Loucy (cell line): ENCODE measurements around the gene SLC27A1.

ENCODE experiments used
- H2AFZ ChIP-seq: fragments of 200-600 bp; sonication (generic); 2 replicates; pipeline ENCODE4 v1.6.0; 2016; ENCODE audit warnings: antibody characterized with exemption, mild to moderate bottlenecking, low read length, moderate library complexity
- H3F3A ChIP-seq: fragments of 200-600 bp; 2 replicates; pipeline ENCODE4 v1.6.0; 2016; ENCODE audit warnings: antibody characterized with exemption, low read depth, mild to moderate bottlenecking
- H3K27me3 ChIP-seq: fragments of 200-600 bp; sonication (generic); 2 replicates; pipeline ENCODE4 v1.6.1; 2014; ENCODE audit warnings: low read length, mild to moderate bottlenecking; ENCODE audit not compliant: insufficient read depth, poor library complexity, severe bottlenecking
- H3K36me3 ChIP-seq: fragments of 200-600 bp; sonication (generic); 2 replicates; pipeline ENCODE4 v1.6.1; 2016; ENCODE audit warnings: low read length; ENCODE audit not compliant: insufficient read depth
- H3K4me1 ChIP-seq: fragments of 200-600 bp; sonication (generic); 2 replicates; pipeline ENCODE4 v1.5.1; 2014; ENCODE audit warnings: low read length, mild to moderate bottlenecking; ENCODE audit not compliant: insufficient read depth, poor library complexity, severe bottlenecking
- H3K4me2 ChIP-seq: fragments of 200-600 bp; sonication (generic); 2 replicates; pipeline ENCODE4 v1.6.0; 2014; ENCODE audit warnings: antibody characterized with exemption, low read length, low read depth, mild to moderate bottlenecking; ENCODE audit not compliant: poor library complexity, severe bottlenecking
- H3K4me3 ChIP-seq: fragments of 200-600 bp; sonication (generic); 2 replicates; pipeline ENCODE4 v1.5.1; 2014; ENCODE audit warnings: low read length, mild to moderate bottlenecking, mixed read lengths; ENCODE audit not compliant: poor library complexity, severe bottlenecking
- H3K79me2 ChIP-seq: fragments of 200-600 bp; sonication (generic); 2 replicates; pipeline ENCODE4 v1.6.1; 2014; ENCODE audit warnings: low read length; ENCODE audit not compliant: insufficient read depth
- H3K9ac ChIP-seq: fragments of 200-600 bp; sonication (generic); 2 replicates; pipeline ENCODE4 v1.6.0; 2014; ENCODE audit warnings: mild to moderate bottlenecking, low read depth, low read length, moderate library complexity; ENCODE audit not compliant: poor library complexity, severe bottlenecking
- H3K9me2 ChIP-seq: fragments of 200-600 bp; sonication (generic); replicated peaks from 2 replicates; pipeline ENCODE4 v1.6.1; 2016; ENCODE audit warnings: low read depth, low read length, mixed read lengths
- H3K9me3 ChIP-seq: fragments of 200-600 bp; sonication (generic); 2 replicates; pipeline ENCODE4 v1.6.1; 2014; ENCODE audit warnings: mild to moderate bottlenecking, antibody characterized with exemption, low read length, low read depth; ENCODE audit not compliant: insufficient read depth
- H4K20me1 ChIP-seq: fragments of 200-600 bp; sonication (generic); 2 replicates; pipeline ENCODE4 v1.6.0; 2014; ENCODE audit warnings: antibody characterized with exemption, low read length, mild to moderate bottlenecking; ENCODE audit not compliant: insufficient read depth, poor library complexity, severe bottlenecking
- EZH2phosphoT487 ChIP-seq: fragments of 200-600 bp; IDR thresholded peaks from 2 replicates; pipeline ENCODE4 v1.6.1; 2018; ENCODE audit warnings: antibody characterized with exemption, mild to moderate bottlenecking, moderate library complexity, borderline replicate concordance
- TF ChIP-seq, protein P1 (sequence below): fragments of 200-600 bp; sonication (generic); conservative IDR thresholded peaks from 2 replicates; pipeline ENCODE4 v1.5.1; 2014; ENCODE audit warnings: mild to moderate bottlenecking, antibody characterized with exemption, low read length

The SLC27A1 gene

DNA sequence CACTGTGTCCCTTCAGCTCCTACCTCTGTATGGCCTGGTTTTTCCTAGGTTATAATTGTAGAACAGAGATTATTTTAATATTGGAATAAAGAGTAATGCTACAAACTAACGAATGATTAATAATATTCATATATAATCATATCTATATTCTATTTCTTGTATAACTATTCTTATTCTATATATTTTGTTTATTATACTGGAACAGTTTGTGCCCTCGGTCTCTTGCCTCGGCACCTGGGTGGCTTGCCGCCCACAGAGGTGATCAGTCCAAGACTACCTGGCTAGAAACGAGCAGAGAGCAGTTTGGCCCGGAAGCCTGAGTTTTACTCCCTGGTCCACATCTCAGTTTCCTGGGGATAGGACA lies 3.9 kb upstream of the SLC27A1 start:
- Histone ChIP-seq H3K9me2 (no peaks in the 10 kb centered on the region), H3K79me2 (no peaks in the 10 kb centered on the region), H2AFZ (no peak overlapping the region), H3K4me1 (peaks cover 12% of the 10 kb centered on the region), H3K9me3 (no peaks in the 10 kb centered on the region), H3K27me3 (no peaks in the 10 kb centered on the region), H3K4me3 (no peak overlapping the region), H4K20me1 (no peaks in the 10 kb centered on the region), H3K9ac (no peak overlapping the region), H3K4me2 (no peak overlapping the region), H3K36me3 (no peaks in the 10 kb centered on the region), H3F3A (no peaks in the 10 kb centered on the region)
- no peak for TF ChIP-seq EZH2phosphoT487
- TF ChIP-seq, protein P1, sequence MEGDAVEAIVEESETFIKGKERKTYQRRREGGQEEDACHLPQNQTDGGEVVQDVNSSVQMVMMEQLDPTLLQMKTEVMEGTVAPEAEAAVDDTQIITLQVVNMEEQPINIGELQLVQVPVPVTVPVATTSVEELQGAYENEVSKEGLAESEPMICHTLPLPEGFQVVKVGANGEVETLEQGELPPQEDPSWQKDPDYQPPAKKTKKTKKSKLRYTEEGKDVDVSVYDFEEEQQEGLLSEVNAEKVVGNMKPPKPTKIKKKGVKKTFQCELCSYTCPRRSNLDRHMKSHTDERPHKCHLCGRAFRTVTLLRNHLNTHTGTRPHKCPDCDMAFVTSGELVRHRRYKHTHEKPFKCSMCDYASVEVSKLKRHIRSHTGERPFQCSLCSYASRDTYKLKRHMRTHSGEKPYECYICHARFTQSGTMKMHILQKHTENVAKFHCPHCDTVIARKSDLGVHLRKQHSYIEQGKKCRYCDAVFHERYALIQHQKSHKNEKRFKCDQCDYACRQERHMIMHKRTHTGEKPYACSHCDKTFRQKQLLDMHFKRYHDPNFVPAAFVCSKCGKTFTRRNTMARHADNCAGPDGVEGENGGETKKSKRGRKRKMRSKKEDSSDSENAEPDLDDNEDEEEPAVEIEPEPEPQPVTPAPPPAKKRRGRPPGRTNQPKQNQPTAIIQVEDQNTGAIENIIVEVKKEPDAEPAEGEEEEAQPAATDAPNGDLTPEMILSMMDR = no peak

DNA sequence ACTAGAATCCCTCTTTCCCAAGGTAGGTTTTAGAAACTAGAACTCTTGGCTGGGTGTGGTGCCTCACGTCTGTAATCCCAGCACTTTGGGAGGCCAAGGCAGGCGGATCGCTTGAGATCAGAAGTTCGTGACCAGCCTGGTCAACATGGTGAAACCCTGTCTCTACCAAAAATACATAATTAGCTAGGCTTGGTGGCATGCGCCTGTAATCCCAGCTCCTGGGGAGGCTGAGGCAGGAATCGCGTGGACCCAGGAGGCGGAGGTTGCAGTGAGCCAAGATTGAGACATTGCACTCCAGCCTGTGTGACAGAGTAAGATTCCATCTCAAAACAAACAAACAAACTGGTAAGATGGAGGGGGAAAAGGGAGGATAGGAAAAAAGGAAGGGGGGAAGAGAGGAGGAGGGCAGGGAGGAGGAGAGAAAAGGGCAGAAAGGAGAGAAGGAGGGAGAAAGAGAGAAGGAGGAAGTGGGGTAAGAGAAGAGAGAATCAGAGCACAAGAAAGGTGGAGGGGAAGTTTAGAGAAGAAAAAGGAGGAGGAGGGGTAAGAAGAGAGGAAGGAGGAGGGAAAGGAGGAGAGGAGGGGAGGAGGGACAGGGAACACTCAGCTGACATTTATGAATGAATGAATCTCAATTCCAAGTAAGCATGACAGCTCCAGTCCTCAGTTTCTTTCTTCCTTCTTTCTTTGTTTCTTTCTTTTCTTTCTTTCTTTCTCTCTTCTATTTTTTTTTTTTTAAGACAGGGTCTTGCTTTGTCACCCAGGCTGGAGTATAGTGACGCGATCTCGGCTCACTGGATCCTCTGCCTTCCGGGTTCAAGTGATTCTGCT lies 2.6 kb upstream of the SLC27A1 start:
- peaks cover 3% of the 10 kb centered on the region; the same call in 1 of the 2 replicates for H3K79me2 ChIP-seq
- H3K4me2 ChIP-seq = no peak overlapping the region
- H3K36me3 ChIP-seq = no peaks in the 10 kb centered on the region
- TF ChIP-seq, protein P1 = no peak
- TF ChIP-seq EZH2phosphoT487 = no peak
- no peaks in the 10 kb centered on the region for H4K20me1 ChIP-seq
- no peak overlapping the region for H3K4me3 ChIP-seq
- H3K27me3 ChIP-seq = no peaks in the 10 kb centered on the region
- peaks cover 17% of the 10 kb centered on the region for H3K4me1 ChIP-seq
- H3K9me2 ChIP-seq = no peaks in the 10 kb centered on the region
- no peak overlapping the region for H3K9ac ChIP-seq
- no peak overlapping the region for H2AFZ ChIP-seq
- H3F3A ChIP-seq = no peaks in the 10 kb centered on the region
- H3K9me3 ChIP-seq = no peaks in the 10 kb centered on the region

DNA sequence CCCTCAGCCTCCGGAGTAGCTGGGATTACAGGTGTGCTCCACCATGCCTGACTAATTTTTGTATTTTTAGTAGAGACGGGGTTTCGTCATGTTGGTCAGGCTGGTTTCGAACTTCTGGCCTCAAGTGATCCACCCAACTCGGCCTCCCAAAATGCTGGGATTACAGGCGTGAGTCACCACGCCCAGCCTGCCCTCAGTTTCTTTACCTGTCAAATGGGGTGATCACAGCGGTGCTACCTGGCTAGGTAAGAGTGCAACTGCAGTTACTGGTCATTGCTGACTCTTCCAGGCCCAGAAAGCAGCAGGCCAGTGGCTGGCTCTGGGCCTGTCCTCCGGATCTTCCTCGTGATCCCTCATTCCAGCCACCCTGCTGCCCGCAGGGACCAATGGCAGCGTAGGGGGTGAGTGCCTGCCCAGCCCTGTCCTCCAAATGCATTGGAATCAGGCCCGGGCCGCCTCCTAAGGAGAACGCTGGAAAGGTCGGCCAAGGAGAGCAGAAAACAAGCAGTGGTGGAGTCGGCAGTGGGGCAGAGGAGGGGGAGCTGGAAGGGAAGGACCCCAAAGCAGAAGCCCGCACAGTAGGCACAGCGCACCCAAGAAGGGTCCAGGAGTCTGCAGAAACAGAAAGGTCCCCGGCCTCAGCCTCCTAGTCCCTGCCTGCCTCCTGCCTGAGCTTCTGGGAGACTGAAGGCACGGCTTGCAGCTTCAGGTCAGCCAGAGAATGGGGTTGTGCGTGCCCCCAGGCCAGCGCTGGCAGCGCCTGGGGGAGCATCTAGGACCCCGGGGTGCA lies 1.8 kb upstream of the SLC27A1 start:
- Histone ChIP-seq H2AFZ (peak overlapping the region; percentile 98; the same call in 1 of the 2 replicates), H3K4me2 (peak overlapping the region; percentile 78), H3K4me3 (peak overlapping the region; percentile 82), H3K79me2 (peaks cover 3% of the 10 kb centered on the region; the same call in 1 of the 2 replicates), H3K9me2 (no peaks in the 10 kb centered on the region), H4K20me1 (no peaks in the 10 kb centered on the region), H3K36me3 (no peaks in the 10 kb centered on the region), H3K27me3 (no peaks in the 10 kb centered on the region), H3K9me3 (no peaks in the 10 kb centered on the region), H3F3A (no peaks in the 10 kb centered on the region; the same call in 1 of the 2 replicates), H3K9ac (no peak overlapping the region), H3K4me1 (peaks cover 25% of the 10 kb centered on the region)
- no peak for TF ChIP-seq EZH2phosphoT487
- TF ChIP-seq, protein P1 = no peak
